Measurements from ENCODE around the gene SLC26A2.
"Not testable (repeated sequence)": the region's sequence is repeated elsewhere in the genome, so short reads cannot be mapped to it uniquely, and the experiment has no call there.

SLC26A2 gene

DNA sequence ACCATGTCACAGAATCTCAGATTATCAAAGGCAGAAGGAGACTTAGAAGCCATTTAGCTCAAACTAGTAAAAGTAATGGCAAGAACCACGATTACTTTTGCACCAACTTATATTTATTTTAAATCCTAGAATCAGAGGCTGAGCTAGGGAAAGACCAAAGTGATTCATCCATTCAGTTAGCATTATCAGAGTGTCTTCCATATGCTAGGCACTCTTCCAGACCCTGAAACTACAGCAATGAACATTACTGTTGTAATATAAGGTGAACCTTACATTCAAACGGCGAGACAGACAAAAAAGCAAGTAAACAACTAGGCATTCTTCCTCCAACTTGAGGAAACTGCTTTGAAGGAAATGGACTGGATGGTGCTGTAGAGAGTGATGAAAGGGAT, 23.9 kb upstream of the SLC26A2 start:
- DNase-seq (ENCODE audit: low spot score) (no peak), FAIRE-seq (no peak)

DNA sequence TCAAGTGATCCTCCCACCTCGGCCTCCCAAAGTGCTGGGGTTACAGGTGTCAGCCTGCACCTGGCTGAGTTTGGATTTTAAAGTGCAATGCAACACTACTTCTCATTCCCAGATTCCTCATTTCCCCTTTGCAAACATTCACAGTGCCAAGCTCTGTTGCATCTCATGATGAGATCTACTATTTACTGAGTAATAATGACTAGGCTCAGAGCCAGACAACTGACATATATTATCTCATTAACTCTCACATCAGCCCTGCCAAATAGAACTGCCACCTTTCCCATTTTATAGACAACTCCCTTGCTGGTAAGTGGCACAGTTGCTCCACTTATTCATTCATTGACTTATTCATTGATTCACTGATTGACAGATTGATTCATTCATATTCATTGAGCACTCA, 22.9 kb upstream of the SLC26A2 start:
- FAIRE-seq (peak; percentile 87), DNase-seq (ENCODE audit: low spot score) (peak; percentile 74)

DNA sequence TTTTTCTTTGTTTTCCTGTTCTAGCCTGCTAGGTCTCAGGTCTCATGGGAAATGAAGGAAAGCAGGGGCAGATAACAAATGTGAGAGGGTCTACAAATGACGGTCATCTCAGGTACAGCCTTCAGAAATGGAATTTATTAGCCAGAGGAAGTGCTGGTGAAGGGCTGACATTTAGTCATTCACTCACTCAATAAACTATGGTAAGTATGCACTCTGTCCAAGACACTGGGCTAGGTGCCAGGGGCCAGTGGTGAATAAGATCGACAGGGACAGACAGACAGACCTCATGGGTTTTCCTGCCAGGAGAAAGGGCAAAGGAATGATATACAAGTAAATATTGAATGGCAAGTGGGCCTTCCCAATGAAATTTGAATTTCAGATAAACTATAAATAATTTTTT, 22.3 kb upstream of the SLC26A2 start:
- FAIRE-seq (peak; percentile 95), DNase-seq (ENCODE audit: low spot score) (peak; percentile 97)

- peak; percentile 95 for FAIRE-seq
- peak; percentile 98 for DNase-seq (ENCODE audit: low spot score)
Observed at GRCh38 chr5:149938791-149939358, 21.7 kb upstream of the SLC26A2 start.

DNA sequence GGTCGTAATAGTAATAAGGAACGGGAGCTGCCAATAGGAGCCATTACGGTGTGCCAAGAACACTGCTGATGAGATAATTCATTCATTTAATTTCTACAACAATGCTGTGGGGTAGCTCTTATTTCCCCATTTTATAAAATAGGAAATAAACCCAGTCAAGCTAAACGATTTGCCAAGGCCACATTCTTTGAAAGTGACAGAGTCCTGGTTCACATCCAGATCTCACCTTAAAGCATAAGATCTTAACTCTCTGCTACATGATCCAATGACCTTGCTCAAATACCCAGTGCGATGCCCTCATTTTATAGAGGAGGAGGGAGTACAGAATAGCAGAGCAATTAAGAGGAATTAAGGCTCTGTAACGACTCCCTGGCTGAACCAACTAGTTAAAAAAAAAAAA, 21.0 kb upstream of the SLC26A2 start:
- DNase-seq (ENCODE audit: low spot score) (peak; percentile 92), FAIRE-seq (no peak)

DNA sequence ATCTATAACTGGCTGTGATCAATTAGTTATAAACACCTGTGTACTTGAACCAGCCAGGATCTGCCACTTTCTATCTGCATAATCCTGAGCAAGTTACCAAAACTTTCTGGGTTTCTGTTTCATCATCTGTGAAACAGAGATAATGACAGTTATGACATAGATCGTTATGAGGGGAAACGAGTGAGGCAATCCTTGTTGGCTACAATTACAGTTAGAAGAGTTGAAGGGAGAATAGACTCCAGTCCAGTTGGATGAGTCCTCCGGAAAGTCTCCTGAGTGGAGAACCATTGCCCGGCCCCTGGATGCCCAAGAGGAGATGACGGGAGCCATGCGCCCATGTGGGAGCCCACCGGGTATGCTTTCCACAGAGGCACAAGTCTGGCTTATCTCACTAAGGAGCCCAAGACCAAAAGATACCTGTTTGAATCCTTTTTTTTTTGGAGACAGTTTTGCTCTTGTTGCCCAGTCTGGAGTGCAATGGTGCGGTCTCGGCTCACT, 20.4 kb upstream of the SLC26A2 start:
- DNase-seq (ENCODE audit: low spot score), result peak; percentile 50
- FAIRE-seq, result no peak

GRCh38 chr5:149940941-149941644, 19.5 kb upstream of the SLC26A2 start:
- FAIRE-seq, result no peak
- DNase-seq (ENCODE audit: low spot score), result no peak

GRCh38 chr5:149941795-149942194, 18.8 kb upstream of the SLC26A2 start:
- DNase-seq (ENCODE audit: low spot score) (no peak), FAIRE-seq (no peak)

DNA sequence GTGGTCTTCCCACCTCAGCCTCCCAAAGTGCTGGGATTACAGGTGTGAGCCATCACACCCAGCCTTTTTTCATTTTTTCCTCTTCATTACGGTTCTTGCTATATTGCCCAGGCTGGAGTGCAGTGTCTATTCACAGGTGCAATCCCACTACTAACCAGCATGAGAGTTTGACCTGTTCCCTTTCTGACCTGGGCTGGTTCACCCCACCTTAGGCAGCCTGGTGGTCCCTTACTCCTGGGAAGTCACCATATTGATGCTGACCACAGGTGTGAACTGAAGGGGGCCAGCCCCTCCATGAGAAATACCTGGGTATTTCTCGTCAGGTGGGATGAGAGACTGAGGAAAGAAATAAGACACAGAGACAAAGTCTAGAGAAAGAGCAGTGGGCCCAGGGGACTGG, 18.4 kb upstream of the SLC26A2 start:
- DNase-seq (ENCODE audit: low spot score) (no peak), FAIRE-seq (no peak)

GRCh38 chr5:149942741-149943169, 17.8 kb upstream of the SLC26A2 start:
- DNase-seq (ENCODE audit: low spot score); FAIRE-seq: not testable (repeated sequence)

GRCh38 chr5:149943177-149943949, 17.2 kb upstream of the SLC26A2 start:
- not testable (repeated sequence) for FAIRE-seq; DNase-seq (ENCODE audit: low spot score)

DNA sequence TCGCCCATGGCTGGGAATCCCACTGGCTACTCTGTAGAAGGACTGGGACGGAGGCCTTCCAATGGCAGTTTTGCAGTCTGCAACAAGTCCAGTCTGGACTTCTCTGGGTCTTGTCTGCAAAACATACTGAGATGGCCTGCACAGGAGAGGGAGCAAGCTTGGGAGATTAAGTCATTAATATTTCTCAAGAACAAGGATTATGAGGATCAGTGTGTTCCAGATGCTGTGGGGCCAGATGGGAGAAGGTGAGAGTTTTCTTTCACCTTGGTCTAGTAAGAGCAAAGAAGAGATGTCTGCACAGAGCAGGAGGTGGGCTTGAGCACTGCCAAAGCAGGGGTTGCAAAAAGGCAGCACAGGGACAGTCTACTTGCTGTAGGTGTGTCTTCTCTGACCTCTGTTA, 15.9 kb upstream of the SLC26A2 start, which contains the start of gene PDE6A:
TSS of gene PDE6A (minus strand) at position 128 of the 400 bp plus-strand sequence. CDS start at position 8, 120 bp downstream.
- DNase-seq (ENCODE audit: low spot score) (no peak), FAIRE-seq (no peak)

GRCh38 chr5:149946118-149946517, 14.4 kb upstream of the SLC26A2 start:
- FAIRE-seq, result no peak
- DNase-seq (ENCODE audit: low spot score), result no peak

GRCh38 chr5:149948993-149949392, 11.6 kb upstream of the SLC26A2 start:
- FAIRE-seq (no peak), DNase-seq (ENCODE audit: low spot score) (no peak)

GRCh38 chr5:149951138-149951749, 9.3 kb upstream of the SLC26A2 start:
- DNase-seq (ENCODE audit: low spot score) (no peak), FAIRE-seq (no peak)

- FAIRE-seq (no peak), DNase-seq (ENCODE audit: low spot score) (no peak)
Observed at GRCh38 chr5:149953436-149954121, 7.0 kb upstream of the SLC26A2 start.

GRCh38 chr5:149954798-149955197, 5.8 kb upstream of the SLC26A2 start:
- no peak for FAIRE-seq
- DNase-seq (ENCODE audit: low spot score), result no peak

DNA sequence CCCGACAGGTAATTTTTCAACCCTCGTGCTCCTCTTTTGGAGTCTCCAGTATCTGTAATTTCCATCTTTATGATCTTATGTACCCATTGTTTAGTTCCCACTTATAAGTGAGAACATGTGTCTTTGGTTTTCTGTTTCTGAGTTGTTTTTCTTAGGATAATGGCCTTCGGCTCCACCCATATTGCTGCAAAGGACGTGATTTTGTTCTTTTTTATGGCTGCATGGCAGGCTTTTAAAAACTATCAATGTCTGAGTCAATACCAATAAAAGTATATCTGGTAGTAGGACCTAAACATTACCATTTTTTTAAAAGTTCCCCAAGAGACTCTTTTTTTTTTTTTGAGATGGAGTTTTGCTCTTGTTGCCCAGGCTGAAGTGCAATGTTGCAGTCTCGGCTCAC, 3.9 kb upstream of the SLC26A2 start:
- FAIRE-seq, result no peak

DNA sequence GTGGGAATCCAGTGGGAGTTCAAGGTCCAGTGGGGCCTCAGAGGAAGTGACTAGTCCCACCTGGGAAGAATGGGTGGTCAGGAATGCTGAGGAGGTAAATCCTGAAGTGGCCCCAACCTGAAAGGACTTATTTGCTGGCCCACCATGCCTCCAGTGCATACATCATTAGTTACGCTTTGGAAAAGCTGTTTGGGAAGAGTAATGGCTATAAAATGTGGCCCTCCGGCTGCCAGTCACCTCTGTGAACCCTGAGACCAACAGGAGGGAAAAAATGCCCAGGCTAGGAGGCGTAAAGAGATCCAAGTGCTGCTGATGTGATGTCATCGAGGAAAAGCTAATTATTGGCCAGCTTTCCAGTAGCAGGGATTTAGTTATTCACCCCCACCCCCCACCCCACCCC, 2.7 kb upstream of the SLC26A2 start:
- FAIRE-seq (peak; percentile 91), DNase-seq (ENCODE audit: low spot score) (peak; percentile 99)

More for the DNA sequence above, 3.9 kb upstream of the SLC26A2 start:
- no peak for DNase-seq (ENCODE audit: low spot score)

DNA sequence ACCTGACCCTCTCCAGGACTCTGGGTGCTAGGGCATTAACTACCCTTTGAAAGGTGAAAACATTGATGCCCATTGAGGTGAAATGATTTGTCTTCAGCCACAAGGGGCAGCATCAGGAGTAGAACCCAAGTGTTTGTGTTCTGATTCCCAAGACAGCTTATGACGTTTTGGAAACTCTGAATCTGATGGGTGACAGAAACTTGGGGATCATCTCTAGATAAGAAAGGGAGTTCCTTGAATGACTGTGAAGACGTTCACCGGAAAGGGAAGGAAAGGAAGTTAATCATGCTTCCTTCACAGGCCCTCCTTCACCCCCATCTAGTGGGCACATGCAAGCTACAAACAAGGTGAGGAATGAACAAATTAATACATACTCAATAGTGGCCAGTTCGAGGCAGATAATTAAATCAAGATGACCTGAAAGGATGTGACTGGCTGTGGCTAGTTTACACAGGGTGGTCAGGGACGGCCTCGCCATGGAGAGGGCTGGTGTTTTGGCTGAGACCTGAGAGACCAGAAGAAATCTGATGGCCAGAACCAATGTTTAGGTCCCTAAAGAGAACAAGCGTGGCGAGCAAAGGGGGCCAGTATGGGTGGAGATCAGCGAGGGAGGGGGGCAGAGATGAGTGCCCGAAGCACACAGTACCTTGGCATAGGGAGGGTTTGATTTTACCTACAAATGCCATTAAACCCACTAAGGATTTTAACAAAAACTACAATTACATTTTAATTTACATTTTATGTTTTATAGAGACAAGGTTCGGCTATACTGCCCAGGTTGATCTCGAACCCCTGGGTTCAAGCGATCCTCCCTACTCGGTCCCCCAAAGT, 937 bp upstream of the SLC26A2 start:
- DNase-seq (ENCODE audit: low spot score), result peak; percentile 84
- peak; percentile 42 for FAIRE-seq
